ENCODE results near the gene TMEM45A.
"Not testable (repeated sequence)": the region's sequence is repeated elsewhere in the genome, so short reads cannot be mapped to it uniquely, and the experiment has no call there.

TMEM45A gene

DNA sequence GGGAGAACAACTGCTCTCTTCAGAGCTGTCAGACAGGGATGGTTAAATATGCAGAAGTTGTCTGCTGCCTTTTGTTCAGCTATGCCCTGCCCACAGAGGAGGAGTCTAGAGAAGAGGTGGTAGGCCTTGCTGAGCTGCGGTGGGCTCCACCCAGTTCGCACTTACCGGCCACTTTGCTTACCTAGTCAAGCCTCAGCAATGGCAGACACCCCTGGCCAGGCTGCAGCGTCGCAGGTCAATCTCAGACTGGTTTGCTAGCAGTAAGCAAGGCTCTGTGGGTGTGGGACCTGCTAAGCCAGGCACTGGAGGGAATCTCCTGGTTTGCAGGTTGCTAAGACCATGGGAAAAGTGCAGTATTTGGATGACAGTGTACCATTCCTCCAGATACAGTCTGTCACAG, 12.3 kb upstream of the TMEM45A start:
- no peak overlapping the region for H3K4me2 ChIP-seq
- no peaks in the 10 kb centered on the region; a peak in 3 of 22 replicates for H3K9me3 ChIP-seq (replicated peaks in 1 of 11)
- TF ChIP-seq Cebpa-rat (IDR thresholded peaks at IDR 0.05) = no peak
- H3K4me1 ChIP-seq = no peaks in the 10 kb centered on the region
- no peak overlapping the region for H3K9ac ChIP-seq
- H4K20me1 ChIP-seq = no peaks in the 10 kb centered on the region
- no peaks in the 10 kb centered on the region for H3K27me3 ChIP-seq
- no peak overlapping the region for H3K4me3 ChIP-seq
- no peaks in the 10 kb centered on the region for H3K36me3 ChIP-seq
- no peak overlapping the region for H3K27ac ChIP-seq

DNA sequence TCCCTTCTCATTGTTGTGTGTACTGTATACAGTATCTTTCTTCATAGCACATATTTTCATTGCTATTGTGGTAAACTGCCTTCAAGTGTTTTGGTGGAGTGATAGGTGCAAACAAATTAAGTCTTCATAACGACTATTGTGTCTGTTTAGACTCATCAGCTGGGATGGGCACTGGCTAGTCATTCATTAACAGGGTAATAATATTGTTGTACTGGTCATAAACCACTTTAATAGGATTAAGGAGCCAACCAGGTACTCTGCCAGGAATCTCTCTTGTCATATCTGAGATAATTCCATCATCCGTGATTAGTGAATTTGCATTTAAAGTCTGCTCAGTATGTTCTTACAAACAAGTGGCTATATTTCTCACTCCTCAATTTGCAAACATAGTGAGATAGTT, 10.2 kb upstream of the TMEM45A start:
- no peak overlapping the region for H3K9ac ChIP-seq
- no peak overlapping the region for H3K4me2 ChIP-seq
- no peaks in the 10 kb centered on the region for H3K27me3 ChIP-seq
- no peaks in the 10 kb centered on the region for H4K20me1 ChIP-seq
- TF ChIP-seq Cebpa-rat (IDR thresholded peaks at IDR 0.05) = no peak
- no peaks in the 10 kb centered on the region for H3K4me1 ChIP-seq
- H3K4me3 ChIP-seq = no peak overlapping the region
- H3K36me3 ChIP-seq = no peaks in the 10 kb centered on the region
- no peak overlapping the region for H3K27ac ChIP-seq
- H3K9me3 ChIP-seq (replicated peaks in 1 of 11) = no peaks in the 10 kb centered on the region; a peak in 3 of 22 replicates

DNA sequence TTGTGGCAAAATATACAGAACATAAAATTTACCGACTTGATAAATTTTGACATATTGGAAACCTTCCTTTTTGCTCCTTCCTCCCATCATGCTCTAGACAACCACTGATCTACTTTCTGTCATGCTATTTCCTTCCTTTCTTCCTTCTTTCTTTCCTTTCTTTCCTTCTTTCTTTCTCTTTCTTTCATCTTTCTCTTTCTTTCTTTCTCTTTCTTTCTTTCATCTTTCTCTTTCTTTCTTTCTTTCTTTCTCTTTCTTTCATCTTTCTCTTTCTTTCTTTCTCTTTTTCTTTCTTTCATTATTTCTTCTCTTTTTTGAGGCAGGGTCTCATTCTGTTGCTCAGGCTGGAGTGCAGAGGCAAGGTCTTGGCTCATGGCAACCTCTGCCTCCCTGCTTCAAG, 8.9 kb upstream of the TMEM45A start:
- no peaks in the 10 kb centered on the region for H4K20me1 ChIP-seq
- no peak overlapping the region for H3K27ac ChIP-seq
- H3K36me3 ChIP-seq = no peaks in the 10 kb centered on the region
- H3K4me2 ChIP-seq = no peak overlapping the region
- no peaks in the 10 kb centered on the region for H3K4me1 ChIP-seq
- TF ChIP-seq Cebpa-rat (IDR thresholded peaks at IDR 0.05) = no peak
- H3K9me3 ChIP-seq (replicated peaks in 1 of 11) = no peaks in the 10 kb centered on the region; a peak in 1 of 22 replicates
- no peak overlapping the region for H3K4me3 ChIP-seq
- H3K9ac ChIP-seq = no peak overlapping the region
- no peaks in the 10 kb centered on the region for H3K27me3 ChIP-seq

DNA sequence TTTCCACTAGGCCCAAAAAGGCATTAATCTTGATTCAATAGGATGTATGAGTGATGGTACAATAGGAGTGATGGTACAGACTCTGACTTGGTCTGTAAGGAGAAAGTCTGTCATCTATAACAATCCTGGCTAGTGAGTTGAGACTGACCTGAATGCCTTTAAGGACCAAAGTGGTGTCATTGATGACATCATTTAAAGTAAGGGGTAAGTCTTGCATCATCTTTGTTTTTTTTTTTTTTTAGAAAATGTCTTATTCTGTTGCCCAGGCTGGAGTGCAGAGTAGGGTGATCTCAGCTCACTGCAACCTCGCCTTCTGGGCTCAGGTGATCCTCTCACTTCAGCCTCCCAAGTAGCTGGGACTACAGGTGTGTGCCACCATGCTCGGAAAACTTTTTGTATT, 5.6 kb upstream of the TMEM45A start:
- H3K4me2 ChIP-seq = no peak overlapping the region
- no peak overlapping the region for H3K27ac ChIP-seq
- no peaks in the 10 kb centered on the region for H3K9me3 ChIP-seq (replicated peaks in 1 of 11)
- H3K4me3 ChIP-seq = no peak overlapping the region
- H3K9ac ChIP-seq = no peak overlapping the region
- no peaks in the 10 kb centered on the region for H3K4me1 ChIP-seq
- no peaks in the 10 kb centered on the region for H3K36me3 ChIP-seq
- H4K20me1 ChIP-seq = no peaks in the 10 kb centered on the region
- 0 out of 22 replicates have a peak, but pooled peaks cover 0 to 2% (median 0%) of the 10 kb centered on the region in 11 experiments for H3K27me3 ChIP-seq
- no peak for TF ChIP-seq Cebpa-rat (IDR thresholded peaks at IDR 0.05)

DNA sequence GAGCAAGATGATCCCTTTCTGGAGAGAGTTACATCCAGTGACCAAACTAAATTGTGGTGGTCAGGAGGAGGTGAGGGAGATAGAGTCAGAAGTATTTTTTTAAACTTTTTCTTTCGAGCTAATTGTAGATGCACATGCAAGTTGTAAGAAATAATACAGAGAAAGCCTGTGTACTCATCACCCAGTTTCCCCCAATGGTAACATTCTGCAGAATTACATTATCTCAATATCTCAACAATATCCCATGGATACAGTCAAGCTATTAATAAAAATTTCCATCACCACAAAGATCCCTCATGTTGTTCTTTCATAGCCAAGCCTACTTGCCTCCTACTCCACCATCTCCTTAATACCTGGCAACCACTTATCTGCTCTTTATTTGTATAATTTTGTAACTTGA, 3.3 kb upstream of the TMEM45A start:
- Histone ChIP-seq H3K36me3 (no peaks in the 10 kb centered on the region), H3K27me3 (0 out of 22 replicates have a peak, but pooled peaks cover 0 to 4% (median 0%) of the 10 kb centered on the region in 11 experiments), H4K20me1 (no peaks in the 10 kb centered on the region), H3K4me3 (no peak overlapping the region), H3K4me2 (no peak overlapping the region), H3K27ac (no peak overlapping the region), H3K9ac (no peak overlapping the region), H3K9me3 (replicated peaks in 1 of 11) (peaks cover 0 to 10% (median 6%) of the 10 kb centered on the region in 11 experiments; a peak in 5 of 22 replicates), H3K4me1 (peaks cover 0 to 4% (median 0%) of the 10 kb centered on the region in 10 experiments; a peak in 1 of 20 replicates)
- TF ChIP-seq Cebpa-rat (IDR thresholded peaks at IDR 0.05) = no peak

DNA sequence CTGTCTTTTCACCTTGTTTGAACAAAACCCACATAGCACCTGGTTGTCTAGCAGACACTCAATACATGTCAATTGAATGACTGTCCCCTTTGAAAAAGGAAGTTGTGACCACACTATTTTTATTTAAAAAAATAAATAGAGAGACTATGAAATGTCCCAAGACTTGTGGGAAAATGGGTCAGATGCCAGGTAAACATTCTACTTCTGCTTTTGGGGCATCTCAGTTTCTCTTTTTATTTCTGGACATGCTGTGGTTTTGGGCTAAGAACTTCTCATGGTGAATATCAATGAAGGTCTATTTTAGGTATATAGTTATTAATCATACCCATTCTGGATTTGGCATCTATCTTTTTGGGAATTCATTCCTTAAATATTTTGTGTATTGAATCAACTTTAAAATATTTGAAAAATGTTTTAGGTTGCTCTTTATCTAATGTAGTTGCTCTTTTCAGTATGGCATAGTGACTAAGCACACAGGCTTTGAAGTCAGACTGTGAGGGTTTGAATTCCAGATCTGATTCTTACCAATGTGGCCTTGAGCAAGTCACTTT, 4.4 kb downstream of the TMEM45A start:
- Histone ChIP-seq H3K9ac (no peak overlapping the region), H4K20me1 (no peaks in the 10 kb centered on the region), H3K27me3 (0 out of 22 replicates have a peak, but pooled peaks cover 0 to 4% (median 0%) of the 10 kb centered on the region in 11 experiments), H3K4me2 (no peak overlapping the region), H3K9me3 (replicated peaks in 1 of 11) (peaks cover 0 to 10% (median 6%) of the 10 kb centered on the region in 11 experiments; a peak in 5 of 22 replicates), H3K27ac (no peak overlapping the region), H3K4me3 (no peak overlapping the region), H3K36me3 (no peaks in the 10 kb centered on the region), H3K4me1 (peaks cover 0 to 10% (median 0%) of the 10 kb centered on the region in 10 experiments; a peak in 5 of 20 replicates)
- TF ChIP-seq Cebpa-rat (IDR thresholded peaks at IDR 0.05) = no peak

DNA sequence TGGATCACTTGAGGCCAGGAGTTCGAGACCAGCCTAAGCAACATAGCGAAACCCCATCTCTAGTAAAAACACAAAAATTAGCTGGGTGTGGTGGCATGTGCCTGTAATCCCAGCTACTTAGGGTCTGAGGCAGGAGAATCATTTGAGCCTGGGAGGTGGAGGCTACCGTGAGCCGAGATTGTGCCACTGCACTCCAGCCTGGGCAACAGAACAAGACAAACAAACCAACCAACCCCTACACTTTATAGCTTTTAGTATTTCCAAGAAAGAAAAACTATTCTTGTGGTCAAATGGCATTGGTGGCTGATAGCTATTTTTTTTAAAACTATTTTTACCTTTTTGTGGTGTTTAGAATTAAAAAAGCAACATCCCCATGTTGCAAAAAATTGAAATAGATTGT, 7.2 kb downstream of the TMEM45A start:
- Histone ChIP-seq H3K4me2 (no peak overlapping the region), H3K4me1 (peaks cover 0 to 6% (median 0%) of the 10 kb centered on the region in 10 experiments; a peak in 4 of 20 replicates), H3K9ac (no peak overlapping the region), H3K27ac (no peak overlapping the region), H3K27me3 (no peaks in the 10 kb centered on the region), H3K36me3 (no peaks in the 10 kb centered on the region), H4K20me1 (no peaks in the 10 kb centered on the region), H3K4me3 (no peak overlapping the region), H3K9me3 (replicated peaks in 1 of 11) (no peaks in the 10 kb centered on the region)
- TF ChIP-seq Cebpa-rat (IDR thresholded peaks at IDR 0.05) = no peak

DNA sequence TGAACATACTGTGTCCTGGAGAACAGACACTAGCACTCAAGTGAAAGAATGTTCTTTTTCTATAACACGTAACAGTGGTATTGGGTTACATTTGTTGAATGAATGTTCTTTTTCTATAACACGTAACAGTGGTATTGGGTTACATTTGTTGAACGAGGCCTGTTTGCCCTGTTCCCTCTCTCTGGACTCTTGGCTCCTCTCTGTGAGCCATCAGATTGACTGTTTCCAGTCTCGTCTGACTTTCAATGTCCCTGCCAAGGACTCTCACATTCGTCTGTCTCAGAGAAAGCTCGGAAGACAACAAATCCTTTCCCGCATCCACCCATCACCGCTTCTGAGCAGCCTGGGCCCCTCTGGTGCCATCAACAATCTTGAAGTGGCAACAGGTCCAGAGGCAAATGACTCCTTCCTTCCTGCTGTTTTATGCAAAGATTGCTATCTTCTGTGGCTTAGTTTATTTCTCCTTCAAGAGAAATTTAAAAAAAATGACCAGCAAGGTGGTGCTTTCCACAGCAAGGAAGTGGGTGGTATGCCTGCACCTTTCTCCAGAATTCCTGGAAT, 8.0 kb downstream of the TMEM45A start:
- H3K4me2 ChIP-seq = no peak overlapping the region
- no peak for TF ChIP-seq Cebpa-rat (IDR thresholded peaks at IDR 0.05)
- H3K4me3 ChIP-seq = no peak overlapping the region
- no peaks in the 10 kb centered on the region for H4K20me1 ChIP-seq
- H3K9ac ChIP-seq = no peak overlapping the region
- H3K27ac ChIP-seq = no peak overlapping the region
- H3K27me3 ChIP-seq = no peaks in the 10 kb centered on the region
- H3K36me3 ChIP-seq = no peaks in the 10 kb centered on the region
- H3K4me1 ChIP-seq = peaks cover 0 to 6% (median 0%) of the 10 kb centered on the region in 10 experiments; a peak in 4 of 20 replicates
- no peaks in the 10 kb centered on the region for H3K9me3 ChIP-seq (replicated peaks in 1 of 11)

DNA sequence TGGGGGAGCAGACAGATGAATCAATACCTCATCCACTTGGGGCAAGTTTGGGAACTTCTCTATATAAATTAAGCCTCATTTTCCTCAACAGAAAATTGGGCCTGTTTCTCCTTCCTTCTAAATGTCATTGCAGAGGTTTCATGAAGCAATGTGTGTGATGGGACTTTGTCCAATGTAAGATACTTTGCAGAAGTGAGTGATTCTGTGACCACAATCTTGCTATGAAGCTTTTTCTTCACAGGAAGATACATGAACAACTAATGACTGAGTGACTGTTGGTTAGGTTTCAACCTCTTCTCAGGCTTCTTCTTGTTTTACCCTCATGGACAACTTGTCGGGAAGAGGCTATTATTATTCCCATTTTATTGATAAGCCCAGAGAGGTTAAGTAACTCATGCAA, 11.0 kb downstream of the TMEM45A start:
- no peak overlapping the region for H3K4me3 ChIP-seq
- TF ChIP-seq Cebpa-rat (IDR thresholded peaks at IDR 0.05) = no peak
- no peak overlapping the region for H3K27ac ChIP-seq
- no peaks in the 10 kb centered on the region for H3K36me3 ChIP-seq
- no peak overlapping the region for H3K9ac ChIP-seq
- no peaks in the 10 kb centered on the region for H3K4me1 ChIP-seq
- H4K20me1 ChIP-seq = no peaks in the 10 kb centered on the region
- 0 out of 22 replicates have a peak, but pooled peaks cover 0 to 3% (median 0%) of the 10 kb centered on the region in 11 experiments for H3K9me3 ChIP-seq (replicated peaks in 1 of 11)
- H3K27me3 ChIP-seq = no peaks in the 10 kb centered on the region
- no peak overlapping the region for H3K4me2 ChIP-seq

DNA sequence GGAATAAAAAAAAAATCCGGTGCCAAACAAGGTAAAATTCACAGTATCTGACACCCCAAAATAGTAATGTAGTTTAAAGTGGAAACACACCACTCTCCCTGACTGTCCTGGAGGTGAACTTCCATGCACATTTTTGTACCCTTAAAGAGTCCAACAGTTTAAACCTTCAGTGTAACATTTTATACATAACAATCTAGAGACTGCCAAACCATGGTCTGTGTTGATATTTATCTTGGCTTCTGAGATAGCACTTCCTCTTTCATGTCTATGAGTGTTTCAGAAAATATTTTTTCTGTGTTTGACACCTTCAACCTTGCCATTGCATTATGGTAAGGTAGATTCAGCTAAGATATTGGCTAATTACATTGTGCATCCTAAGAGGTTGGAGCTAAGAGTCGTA, 13.9 kb downstream of the TMEM45A start:
- Histone ChIP-seq H3K27me3 (no peaks in the 10 kb centered on the region), H3K27ac (no peak overlapping the region), H3K9me3 (replicated peaks in 1 of 11) (0 out of 22 replicates have a peak, but pooled peaks cover 0 to 3% (median 0%) of the 10 kb centered on the region in 11 experiments), H3K4me1 (no peaks in the 10 kb centered on the region), H3K4me2 (no peak overlapping the region), H3K9ac (no peak overlapping the region), H3K36me3 (no peaks in the 10 kb centered on the region), H4K20me1 (no peaks in the 10 kb centered on the region), H3K4me3 (no peak overlapping the region)
- TF ChIP-seq Cebpa-rat (IDR thresholded peaks at IDR 0.05) = no peak

DNA sequence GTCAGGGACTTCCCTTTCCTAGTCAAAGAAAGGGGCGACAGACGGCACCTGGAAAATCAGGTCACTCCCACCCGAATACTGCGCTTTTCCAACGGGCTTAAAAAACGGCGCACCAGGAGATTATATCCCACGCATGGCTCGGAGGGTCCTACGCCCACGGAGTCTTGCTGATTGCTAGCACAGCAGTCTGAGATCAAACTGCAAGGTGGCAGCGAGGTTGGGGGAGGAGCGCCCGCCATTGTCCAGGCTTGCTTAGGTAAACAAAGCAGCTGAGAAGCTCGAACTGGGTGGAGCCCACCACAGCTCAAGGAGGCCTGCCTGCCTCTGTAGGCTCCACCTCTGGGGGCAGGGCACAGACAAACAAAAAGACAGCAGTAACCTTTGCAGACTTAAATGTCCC, 17.4 kb downstream of the TMEM45A start:
- H3K27ac ChIP-seq; H3K4me3 ChIP-seq; H3K9me3 ChIP-seq (replicated peaks in 1 of 11); H4K20me1 ChIP-seq; H3K4me2 ChIP-seq; H3K36me3 ChIP-seq; H3K9ac ChIP-seq; H3K27me3 ChIP-seq; H3K4me1 ChIP-seq: not testable (repeated sequence)

Data from BLaER1 treated with 17β-estradiol and CSF1 and Interleukin-3, amounts not matched to agents 10 nM and 100 nM (cell line).